ENCODE data around the gene MAVS.
"Not testable (repeated sequence)": the region's sequence is repeated elsewhere in the genome, so short reads cannot be mapped to it uniquely, and the experiment has no call there.

Gene MAVS

GRCh38 chr20:3857405-3857804, 10.8 kb downstream of the MAVS start:
- no peak for DNase-seq

GRCh38 chr20:3858689-3859088, 12.1 kb downstream of the MAVS start:
- no peak for DNase-seq

- DNase-seq, result no peak
Observed at GRCh38 chr20:3861191-3861590, 14.6 kb downstream of the MAVS start.

DNA sequence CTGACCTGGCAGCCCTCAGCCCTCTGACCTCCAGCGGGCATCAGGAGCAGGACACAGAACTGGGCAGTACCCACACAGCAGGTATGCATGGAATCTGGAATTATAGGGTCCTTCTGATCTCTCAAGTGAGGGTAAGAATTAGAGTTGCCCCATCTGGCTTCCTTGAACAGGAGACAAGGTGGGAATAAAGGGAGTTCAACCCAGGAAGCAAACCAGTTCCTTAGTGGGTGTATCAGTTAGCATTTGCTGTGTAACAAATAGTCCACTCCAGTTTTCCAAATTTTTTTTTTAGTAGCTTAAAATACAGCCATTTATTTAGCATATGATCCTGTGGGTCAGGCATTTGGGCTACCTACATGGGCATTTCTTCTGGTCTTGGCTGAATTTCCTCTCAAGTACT, 15.7 kb downstream of the MAVS start:
- DNase-seq, result no peak

GRCh38 chr20:3863317-3863716, 16.7 kb downstream of the MAVS start:
- no peak for DNase-seq

DNA sequence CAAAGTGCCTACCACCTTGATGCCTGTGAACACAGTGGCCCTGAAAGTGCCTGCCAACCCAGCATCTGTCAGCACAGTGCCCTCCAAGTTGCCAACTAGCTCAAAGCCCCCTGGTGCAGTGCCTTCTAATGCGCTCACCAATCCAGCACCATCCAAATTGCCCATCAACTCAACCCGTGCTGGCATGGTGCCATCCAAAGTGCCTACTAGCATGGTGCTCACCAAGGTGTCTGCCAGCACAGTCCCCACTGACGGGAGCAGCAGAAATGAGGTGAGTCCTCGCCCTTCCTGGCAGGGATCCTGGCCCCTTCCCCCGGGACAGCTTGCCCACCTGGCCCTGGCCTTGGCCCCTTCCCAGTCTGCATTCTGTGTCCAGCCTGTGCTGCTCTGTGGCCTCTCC, 17.9 kb downstream of the MAVS start:
- no peak for DNase-seq

GRCh38 chr20:3865152-3865886, 18.7 kb downstream of the MAVS start:
- no peak for DNase-seq

DNA sequence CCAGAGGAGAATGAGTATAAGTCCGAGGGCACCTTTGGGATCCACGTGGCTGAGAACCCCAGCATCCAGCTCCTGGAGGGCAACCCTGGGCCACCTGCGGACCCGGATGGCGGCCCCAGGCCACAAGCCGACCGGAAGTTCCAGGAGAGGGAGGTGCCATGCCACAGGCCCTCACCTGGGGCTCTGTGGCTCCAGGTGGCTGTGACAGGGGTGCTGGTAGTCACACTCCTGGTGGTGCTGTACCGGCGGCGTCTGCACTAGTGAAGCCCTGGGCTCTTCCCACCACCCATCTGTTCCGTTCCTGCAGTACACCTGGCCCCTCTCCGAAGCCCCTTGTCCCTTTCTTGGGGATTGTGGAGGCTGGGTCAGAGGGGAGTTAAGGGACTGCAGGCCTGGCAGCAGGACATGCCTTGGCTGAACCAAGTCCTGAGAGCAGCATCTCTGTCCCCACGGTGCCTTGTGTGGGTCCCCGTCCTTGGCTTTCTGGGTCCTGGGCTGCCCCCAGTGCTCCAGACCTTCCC, 19.3 kb downstream of the MAVS start:
- no peak for DNase-seq

DNA sequence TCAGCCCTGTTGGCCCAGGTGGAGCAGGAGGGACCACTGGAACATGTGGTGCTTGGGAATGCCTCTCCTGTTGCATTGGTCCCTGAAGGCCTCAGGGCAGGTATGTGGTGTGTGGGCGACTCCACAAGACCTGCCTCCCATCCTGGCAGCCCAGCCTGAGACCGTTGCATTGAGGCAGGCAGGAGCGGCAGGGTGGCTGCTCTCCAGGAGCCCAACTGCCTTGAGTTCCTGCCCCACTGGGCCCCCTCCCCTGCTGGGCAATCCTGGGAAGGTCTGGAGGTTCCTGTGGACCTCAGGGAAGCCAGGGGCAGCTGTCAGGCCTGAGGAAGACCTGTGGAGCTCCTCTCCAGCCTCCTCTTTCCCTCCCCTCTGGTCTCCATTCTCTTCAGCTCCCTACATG, 19.8 kb downstream of the MAVS start:
- DNase-seq, result no peak

DNA sequence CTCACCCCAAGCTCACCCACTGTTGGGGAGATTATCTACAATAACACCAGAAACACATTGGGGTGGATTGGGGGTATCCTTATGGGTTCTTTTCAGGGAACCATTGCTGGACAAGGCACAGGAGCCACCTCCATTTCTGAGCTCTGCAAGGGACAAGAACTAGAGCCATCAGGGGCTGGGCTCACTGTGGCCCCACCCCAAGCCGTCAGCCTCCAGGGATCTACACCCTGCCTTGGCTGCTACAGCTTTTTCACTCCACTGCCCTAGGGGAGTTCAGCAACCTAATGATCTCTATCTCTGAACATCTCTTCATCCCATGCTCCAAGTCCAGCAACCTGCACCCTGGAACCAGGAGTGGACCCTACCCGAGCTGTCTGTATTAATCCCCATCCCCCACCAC, 21.2 kb downstream of the MAVS start:
- DNase-seq, result no peak

GRCh38 chr20:3869839-3870634, 23.4 kb downstream of the MAVS start:
- no peak for DNase-seq

DNA sequence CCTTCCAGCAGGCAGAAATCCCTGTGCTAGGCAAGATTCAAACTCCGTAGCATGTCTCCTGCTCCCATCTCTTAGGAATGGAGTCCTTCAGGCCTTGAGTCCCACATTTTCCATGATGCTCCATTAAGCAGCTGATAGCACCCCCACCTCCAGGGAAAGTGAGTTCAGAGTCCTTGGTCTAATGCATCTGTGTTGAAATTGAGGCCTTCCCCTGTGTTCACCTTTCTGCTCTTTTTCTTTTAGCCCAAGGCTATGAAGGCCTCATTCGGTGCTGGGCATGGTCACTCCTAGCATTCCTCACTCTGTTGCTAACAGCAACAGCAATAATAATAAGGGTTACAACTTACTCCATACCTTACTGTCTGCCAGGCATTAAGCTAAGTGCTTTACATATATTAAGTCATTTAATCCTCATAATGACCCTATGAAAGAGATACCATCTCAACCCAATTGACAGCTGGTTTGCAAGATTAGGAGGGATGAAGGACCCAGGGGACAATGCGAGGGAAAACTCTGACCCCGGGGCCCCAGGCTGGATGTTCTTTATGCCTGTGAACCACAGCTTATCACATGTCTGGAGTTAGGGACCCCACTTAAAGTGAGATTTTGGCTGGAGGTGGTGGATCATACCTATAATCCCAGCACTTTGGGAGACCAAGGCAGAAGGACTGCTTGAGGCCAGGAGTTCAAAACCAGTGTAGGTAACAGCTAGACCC, 25.1 kb downstream of the MAVS start:
- no peak for DNase-seq

DNA sequence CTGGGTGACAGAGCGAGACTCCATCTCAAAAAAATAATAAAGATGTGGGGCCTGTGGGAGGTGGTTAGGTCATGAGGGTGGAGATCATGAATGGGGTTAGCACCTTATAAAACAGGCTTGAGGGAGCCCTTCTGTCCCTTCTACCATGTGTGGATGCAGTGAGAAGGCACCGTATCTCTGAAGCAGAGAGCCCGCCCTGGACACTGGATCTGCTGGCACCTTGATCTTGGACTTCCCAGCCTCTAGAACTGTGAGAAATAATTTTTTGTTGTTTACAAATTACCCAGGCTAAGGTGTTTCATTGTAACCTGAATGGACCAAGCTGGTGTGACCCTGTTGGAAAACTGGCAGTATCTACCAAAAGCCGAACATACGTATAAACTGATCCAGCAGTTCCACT, 26.9 kb downstream of the MAVS start:
- no peak for DNase-seq

DNA sequence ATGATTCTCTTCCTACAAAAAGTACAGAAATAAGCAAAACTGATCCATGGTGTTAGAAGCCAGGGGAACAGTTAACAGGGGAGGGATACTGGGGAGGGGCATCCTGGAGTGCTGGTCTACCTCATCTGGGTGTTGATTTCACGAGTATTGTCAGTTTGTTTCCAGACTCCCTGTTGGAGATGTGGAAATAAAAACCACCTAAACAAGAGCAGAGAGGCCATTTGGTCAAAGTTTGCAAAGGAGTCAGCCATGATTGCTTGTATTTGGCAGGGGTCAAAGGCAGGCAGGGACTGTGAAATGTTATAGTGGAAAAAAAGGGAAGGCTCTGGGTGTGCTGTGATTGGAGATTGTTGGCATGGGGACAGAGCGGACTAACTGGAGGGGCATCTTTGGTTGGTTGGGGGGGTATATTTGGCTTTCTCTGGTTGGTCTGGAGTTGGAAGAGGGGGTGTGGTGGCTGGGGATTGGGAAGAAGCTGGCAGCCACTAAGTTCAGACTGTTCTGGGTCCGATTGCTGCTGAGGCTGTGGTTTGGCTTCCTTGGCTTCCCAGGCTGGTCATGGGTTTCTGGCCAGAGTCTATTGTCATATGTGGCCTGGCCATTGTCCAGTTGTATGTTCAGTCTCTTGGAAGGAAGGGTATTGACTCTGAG, 27.7 kb downstream of the MAVS start:
- no peak for DNase-seq

DNA sequence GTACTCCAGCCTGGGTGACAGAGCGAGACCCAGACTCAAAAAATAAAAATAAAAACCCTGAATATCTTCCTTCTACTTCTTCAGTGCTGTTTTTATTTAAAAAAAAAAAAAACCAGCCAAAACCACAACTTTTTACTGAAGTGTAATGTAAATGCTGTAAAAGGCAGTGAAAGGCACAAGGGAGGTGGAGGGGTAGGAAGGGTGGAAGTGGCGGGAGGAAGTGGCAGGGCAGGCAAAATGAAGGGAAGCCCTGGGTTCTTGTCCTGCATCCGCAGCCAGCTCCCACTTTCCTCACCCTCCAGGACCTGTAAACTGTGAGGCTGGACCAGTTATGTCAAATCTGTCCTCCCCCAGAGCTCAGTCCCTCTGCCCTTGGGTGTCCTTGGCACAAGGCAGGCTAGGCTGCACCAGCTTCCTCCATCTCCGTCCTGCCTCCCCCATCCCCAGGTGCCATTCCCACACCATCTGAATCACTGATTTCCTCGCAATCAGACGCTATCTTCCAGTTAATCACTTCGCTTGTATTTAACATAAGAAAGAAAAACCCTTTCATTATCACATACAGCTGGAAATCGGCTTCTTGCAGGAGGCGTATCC, 28.8 kb downstream of the MAVS start:
- no peak for DNase-seq

- no peak for DNase-seq
Observed at GRCh38 chr20:3876000-3876399, 29.4 kb downstream of the MAVS start.

GRCh38 chr20:3876676-3877075, 30.0 kb downstream of the MAVS start:
- no peak for DNase-seq

- DNase-seq, result not testable (repeated sequence)
Observed at GRCh38 chr20:3878921-3879274, 32.3 kb downstream of the MAVS start.

GRCh38 chr20:3885715-3886114, 39.1 kb downstream of the MAVS start:
- DNase-seq, result no peak

DNA sequence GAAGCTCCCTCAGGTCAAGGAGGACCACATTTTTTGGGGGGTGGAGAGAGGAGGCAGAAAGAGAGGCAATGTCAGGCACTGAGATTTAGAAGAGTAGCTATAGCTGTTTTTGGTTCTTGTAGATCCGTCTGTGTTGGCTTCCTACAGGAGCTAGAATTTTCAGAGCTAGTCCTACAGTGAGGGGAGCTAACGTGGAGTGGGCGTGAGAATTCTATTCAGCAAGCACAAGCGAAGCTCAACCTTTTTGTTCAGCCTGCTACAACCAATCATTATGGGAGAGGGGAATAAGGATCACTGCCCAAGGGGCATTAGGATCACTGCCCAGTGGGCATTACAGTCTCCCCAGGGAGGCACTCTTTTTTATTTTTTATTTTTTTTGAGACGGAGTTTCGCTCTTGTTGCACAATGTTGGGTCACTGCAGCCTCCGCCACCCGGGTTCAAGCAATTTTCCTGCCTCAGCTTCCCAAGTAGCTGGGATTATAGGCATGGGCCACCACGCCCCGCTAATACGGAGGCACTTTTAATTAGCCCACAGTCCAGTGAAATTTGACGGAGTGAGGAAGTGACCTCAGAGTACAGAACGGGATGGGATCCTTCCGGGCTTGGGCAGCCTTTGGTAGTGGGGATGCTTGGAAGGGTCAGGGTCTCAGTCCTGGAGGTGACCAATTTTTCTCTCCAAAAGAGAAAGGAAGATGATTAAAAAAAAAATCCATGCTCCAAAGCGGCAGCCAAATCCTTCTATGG, 41.4 kb downstream of the MAVS start:
- no peak for DNase-seq

DNA sequence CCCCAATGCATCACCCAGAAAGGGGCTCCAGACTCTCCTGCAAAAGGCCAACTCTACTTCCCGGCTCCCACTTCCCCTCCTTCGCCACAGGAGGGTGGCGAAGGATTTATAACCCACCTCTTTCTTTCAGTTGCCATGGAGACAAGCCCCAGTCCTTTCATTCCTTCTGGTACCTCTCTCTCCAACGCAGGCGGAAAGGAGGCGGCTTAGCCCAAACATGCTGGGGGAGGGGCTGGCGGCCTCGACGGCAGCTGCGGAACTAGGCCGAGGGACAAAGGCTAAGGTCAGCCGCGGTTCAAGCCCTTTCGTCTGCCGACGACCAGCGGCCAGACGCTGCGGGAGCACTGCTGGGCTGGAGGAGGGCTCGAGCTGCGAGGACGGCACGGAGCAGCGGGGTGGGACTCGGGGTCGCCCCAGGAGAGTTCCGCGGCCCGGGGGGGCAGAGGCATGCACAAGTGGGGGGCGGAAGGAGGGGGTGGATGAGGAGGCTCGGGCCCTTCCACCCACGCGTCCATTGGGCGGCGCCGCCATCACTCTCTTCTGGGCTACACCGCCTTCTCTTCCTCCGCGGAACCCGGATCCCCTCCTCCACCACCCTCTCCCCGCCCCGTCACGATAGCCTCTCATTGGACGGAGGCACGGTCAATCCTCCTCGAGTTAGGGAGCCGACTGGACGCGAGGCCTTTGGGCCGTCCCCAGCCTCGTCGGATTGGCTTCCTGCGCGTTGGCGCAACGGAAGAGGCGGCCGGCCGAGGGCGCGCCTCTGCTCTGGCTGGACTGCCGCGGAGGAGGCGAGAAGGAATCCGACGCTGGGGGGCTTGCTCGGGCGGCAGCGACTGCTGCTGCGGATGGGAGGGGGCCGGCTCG, 42.2 kb downstream of the MAVS start, which contains the start of gene PANK2:
PANK2 (plus strand) TSS at position 766 of the 867 bp plus-strand sequence.
- peak; percentile 95 to 98 for DNase-seq

Measured in activated CD4-positive, alpha-beta T cell treated with anti-CD3 and anti-CD28 coated beads for 4 hours (primary cell).